ENCODE results near the gene BAHCC1. TPM values are rescaled to one million over a fixed set of nuclear protein-coding genes. Genes with fewer than 3 reads are reported as not detected.
"Not testable (repeated sequence)": the region's sequence is repeated elsewhere in the genome, so short reads cannot be mapped to it uniquely, and the experiment has no call there.

BAHCC1 gene
- total and polyA plus RNA-seq, 9 of the 15 experiments (the other 6 are each of a cell fraction or from before 2014, with no cell fraction given) = 0.14 to 26.9 (median 5.0) TPM

DNA sequence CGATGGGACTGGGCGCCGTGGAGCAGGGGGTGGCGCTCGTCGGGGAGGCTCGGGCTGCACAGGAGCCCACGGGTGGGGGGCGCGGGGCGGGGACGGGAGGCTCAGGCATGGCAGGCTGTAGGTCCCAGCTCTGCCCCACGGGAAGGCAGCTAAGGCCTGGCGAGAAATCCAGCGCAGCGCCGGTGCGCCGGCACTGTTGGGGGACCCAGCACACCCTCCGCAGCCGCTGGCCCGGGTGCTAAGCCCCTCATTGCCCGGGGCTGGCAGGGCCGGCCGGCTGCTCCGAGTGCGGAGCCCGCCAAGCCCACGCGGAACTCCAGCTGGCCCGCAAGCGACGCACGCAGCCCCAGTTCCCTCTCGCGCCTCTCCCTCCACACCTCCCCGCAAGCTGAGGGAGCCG, 43.2 kb upstream of the BAHCC1 start:
- in situ Hi-C loops (cut with MboI); H3K9ac ChIP-seq (ENCODE audit: insufficient read depth in 1 of 2, low read depth in 2 of 2, low read length in 2 of 2); H3K36me3 ChIP-seq (ENCODE audit: control insufficient read depth, insufficient read depth, low read length); H4K20me1 ChIP-seq (replicated peaks; ENCODE audit: control insufficient read depth, insufficient read depth, low read length); H3K79me2 ChIP-seq (ENCODE audit: control insufficient read depth, insufficient read depth, low read length); H3K4me3 ChIP-seq; intact Hi-C loops (cut with micrococcal nuclease); ATAC-seq; BruUV-seq (replicated peaks); H3K9me3 ChIP-seq (replicated peaks; ENCODE audit: control insufficient read depth, insufficient read depth, low read depth, low read length); DNase-seq (ENCODE audit: extremely low read depth in 1 of 4, low spot score in 3 of 4); H3K9me1 ChIP-seq (ENCODE audit: control insufficient read depth, insufficient read depth, low read length); H3K4me2 ChIP-seq (ENCODE audit: insufficient read depth, low read length); H3K27ac ChIP-seq (ENCODE audit: extremely low read depth, low read depth, low read length); FAIRE-seq; CTCF ChIA-PET (ENCODE audit: low intra/inter-chr PET ratio); H3K27me3 ChIP-seq (ENCODE audit: control insufficient read depth in 2 of 2, insufficient read depth in 2 of 2, low read length in 2 of 2); H2AFZ ChIP-seq (ENCODE audit: low read depth, low read length): not testable (repeated sequence)
- TF ChIP-seq, protein P1, sequence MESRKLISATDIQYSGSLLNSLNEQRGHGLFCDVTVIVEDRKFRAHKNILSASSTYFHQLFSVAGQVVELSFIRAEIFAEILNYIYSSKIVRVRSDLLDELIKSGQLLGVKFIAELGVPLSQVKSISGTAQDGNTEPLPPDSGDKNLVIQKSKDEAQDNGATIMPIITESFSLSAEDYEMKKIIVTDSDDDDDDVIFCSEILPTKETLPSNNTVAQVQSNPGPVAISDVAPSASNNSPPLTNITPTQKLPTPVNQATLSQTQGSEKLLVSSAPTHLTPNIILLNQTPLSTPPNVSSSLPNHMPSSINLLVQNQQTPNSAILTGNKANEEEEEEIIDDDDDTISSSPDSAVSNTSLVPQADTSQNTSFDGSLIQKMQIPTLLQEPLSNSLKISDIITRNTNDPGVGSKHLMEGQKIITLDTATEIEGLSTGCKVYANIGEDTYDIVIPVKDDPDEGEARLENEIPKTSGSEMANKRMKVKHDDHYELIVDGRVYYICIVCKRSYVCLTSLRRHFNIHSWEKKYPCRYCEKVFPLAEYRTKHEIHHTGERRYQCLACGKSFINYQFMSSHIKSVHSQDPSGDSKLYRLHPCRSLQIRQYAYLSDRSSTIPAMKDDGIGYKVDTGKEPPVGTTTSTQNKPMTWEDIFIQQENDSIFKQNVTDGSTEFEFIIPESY (CRISPR knock-in tag; IDR thresholded peaks at IDR 0.05) = 0 out of 2 replicates have a peak, but pooled peaks have one; percentile 18
- H3K4me1 ChIP-seq (replicated peaks in 1 of 2; ENCODE audit: control insufficient read depth in 2 of 2, insufficient read depth in 2 of 2, low read length in 2 of 2) = peaks cover 36 to 41% of the 10 kb centered on the region in 2 experiments
- WGBS (ENCODE audit: insufficient coverage, low coverage, missing lambda C conversion rate) = 87% methylated on average over 13 of the region's 38 CpGs
- POLR2A ChIA-PET = interaction anchor here (1.0 to 1.7 kb wide), 2 partner anchors 43 to 49 kb away, joined by 3 to 5 read pairs; partner anchors contain the start of gene BAHCC1
